ENCODE measurements around the gene PRPF38B.
A peak's percentile ranks its signal among the peaks of the same experiment; 100 is the strongest.

The PRPF38B gene

DNA sequence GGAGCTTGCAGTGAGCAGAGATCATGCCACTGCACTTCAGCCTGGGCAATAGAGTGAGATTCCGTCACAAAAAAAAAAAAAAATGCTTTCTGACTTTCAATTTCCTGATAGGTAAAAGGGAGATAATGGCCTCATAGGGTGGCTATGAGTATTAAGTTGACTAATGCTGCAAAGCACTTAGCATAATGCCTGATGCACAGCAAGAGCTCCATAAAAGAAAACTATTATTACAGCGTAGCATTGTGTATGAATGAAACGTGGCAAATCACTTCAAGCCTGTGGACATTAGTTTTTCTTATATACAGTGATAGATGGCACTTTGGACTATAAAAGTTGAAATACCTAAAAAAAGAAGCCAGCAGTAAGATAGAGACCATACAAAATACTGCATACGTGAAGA, 37.4 kb downstream of the PRPF38B start:
- no peak for DNase-seq (ENCODE audit: low read depth)
- TF ChIP-seq, protein P1, sequence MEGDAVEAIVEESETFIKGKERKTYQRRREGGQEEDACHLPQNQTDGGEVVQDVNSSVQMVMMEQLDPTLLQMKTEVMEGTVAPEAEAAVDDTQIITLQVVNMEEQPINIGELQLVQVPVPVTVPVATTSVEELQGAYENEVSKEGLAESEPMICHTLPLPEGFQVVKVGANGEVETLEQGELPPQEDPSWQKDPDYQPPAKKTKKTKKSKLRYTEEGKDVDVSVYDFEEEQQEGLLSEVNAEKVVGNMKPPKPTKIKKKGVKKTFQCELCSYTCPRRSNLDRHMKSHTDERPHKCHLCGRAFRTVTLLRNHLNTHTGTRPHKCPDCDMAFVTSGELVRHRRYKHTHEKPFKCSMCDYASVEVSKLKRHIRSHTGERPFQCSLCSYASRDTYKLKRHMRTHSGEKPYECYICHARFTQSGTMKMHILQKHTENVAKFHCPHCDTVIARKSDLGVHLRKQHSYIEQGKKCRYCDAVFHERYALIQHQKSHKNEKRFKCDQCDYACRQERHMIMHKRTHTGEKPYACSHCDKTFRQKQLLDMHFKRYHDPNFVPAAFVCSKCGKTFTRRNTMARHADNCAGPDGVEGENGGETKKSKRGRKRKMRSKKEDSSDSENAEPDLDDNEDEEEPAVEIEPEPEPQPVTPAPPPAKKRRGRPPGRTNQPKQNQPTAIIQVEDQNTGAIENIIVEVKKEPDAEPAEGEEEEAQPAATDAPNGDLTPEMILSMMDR (IDR thresholded peaks at IDR 0.05; ENCODE audit: control insufficient read depth, extremely low read depth, insufficient read depth) = no peak
- no peak overlapping the region for H3K4me3 ChIP-seq (ENCODE audit: low read depth, low read length)

DNA sequence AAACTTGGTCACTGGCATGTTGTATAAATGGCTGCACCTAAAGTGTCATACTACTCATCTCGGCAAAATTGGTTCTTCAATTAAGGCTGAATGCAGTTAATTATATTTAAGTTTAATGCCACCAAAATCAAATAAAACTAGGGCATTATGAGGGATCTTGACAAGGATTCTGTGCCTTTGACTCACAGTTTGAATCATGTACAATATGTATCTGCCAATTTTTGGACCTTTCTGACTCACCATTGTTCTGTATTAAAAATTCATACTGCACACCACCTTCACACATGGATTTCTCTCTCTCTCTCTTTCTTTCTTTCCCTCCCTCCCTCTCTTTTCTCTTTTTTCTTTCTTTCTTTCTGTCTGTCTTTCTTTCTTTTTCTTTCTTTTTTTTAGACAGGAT, 40.3 kb downstream of the PRPF38B start:
- DNase-seq (ENCODE audit: low read depth) = no peak
- TF ChIP-seq, protein P1 (IDR thresholded peaks at IDR 0.05; ENCODE audit: control insufficient read depth, extremely low read depth, insufficient read depth) = no peak
- H3K4me3 ChIP-seq (ENCODE audit: low read depth, low read length) = no peak overlapping the region

DNA sequence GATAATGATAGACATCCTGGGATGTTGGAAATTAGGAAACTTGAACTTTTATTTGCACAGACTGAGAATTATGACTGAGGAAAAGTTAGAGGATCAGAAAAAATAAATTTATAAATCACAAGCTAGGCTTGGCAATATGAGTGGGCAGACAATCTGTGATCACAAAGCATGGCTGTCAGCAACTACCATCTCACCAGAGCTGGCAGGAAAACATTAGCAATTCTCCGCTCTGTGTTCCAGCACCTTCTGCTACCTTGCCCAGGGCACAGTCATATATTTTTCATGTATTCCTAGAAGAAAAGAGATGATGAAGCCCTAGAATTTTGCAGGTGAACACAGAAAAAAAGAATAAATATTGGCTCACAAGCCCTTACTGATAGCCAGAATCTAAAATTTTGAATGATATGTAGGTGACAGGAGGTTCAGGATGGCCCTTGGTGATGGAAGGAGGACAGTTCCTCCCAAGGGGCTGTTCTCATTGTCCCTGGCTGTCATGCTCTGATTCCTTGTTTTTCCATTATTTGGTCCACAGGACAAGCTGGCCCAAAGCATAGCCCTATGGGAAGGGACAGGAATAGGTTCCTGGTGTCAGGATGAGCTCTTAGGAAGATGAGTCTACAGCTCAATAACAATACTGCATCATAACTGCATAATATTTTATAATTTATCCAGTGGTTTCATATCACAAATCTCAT, 42.2 kb downstream of the PRPF38B start:
- DNase-seq (ENCODE audit: low read depth) = no peak
- H3K4me3 ChIP-seq (ENCODE audit: low read depth, low read length) = no peak overlapping the region
- TF ChIP-seq, protein P1 (IDR thresholded peaks at IDR 0.05; ENCODE audit: control insufficient read depth, extremely low read depth, insufficient read depth) = no peak

DNA sequence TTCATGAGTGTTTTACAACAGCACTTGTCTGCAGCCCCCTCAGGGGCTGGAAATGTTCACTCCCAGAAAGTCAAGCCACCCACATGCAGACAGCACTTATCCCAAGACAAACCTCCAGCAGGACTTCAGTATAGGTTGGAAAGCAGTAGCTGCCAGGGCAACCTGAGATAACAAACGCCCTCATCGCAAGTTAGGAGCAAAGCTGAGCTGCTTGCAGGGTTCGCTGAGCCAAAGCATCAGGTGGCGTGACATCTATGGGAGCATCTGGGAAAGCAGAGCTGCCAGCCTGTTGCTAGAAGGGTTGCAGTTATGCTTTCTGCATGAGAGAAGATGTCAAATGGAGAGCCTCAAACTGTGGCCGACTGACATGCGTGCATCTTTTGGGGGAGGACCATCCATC, 50.1 kb downstream of the PRPF38B start:
- TF ChIP-seq, protein P1 (IDR thresholded peaks at IDR 0.05; ENCODE audit: control insufficient read depth, extremely low read depth, insufficient read depth) = no peak
- no peak overlapping the region for H3K4me3 ChIP-seq (ENCODE audit: low read depth, low read length)
- no peak for DNase-seq (ENCODE audit: low read depth)

DNA sequence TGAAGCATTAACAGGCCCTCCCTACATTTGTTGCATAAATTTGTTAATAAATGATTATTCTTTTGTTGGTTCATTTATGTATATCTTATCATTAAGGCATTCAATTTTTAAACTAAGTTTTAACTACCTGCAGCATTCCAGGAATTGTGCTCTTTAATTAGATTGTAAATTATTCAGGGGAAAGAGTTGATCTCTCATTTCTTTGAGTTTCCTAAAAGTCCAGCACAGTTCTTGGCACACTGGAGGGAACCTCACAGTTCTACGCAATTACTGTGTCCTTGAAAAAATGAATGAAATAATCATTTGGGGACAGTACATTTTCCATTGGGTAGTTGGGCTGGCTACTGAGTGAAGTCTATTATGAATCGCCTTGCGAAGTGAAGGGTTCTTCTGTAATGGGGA, 53.9 kb downstream of the PRPF38B start:
- TF ChIP-seq, protein P1 (IDR thresholded peaks at IDR 0.05; ENCODE audit: control insufficient read depth, extremely low read depth, insufficient read depth) = no peak
- no peak overlapping the region for H3K4me3 ChIP-seq (ENCODE audit: low read depth, low read length)
- DNase-seq (ENCODE audit: low read depth) = no peak

DNA sequence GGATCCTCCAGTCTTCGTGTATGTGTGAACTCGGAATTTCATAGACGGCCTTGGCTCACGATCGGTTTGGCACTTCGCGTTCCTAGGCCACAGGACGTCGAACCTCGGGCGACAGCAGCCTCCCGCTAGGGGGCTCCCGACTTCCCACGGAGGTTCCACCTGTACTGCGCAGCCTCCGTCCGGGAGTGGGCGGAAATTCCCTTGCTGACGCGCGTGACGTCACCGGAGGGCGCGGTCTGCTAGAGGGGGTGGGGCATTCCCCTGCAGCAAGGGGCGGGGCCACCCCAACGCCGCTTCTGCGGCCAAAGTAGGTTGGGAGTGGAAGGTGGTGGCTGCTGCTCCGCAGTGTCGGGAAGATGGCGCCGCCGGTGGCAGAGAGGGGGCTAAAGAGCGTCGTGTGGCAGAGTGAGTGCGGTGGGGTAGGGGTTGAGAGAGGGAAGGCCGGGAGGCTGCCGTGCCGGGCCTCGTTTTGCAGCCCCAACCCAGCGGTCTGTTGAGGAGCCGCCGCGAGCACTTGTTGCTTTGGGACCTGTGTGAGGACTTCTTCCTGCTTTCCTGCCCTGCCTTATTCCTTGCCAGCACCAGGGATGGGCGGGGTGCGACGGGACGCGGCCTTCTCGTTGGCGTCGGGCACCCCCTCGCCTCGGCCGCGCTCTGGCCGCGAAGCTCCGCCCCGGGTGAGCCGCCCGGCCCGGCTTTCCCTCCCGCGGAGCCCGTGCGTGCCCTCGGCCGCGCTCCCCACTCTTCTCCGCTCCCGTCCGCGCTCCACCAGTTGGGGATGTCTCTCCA, 54.5 kb downstream of the PRPF38B start, which contains the start of gene STXBP3:
Gene STXBP3 (plus strand): TSS at position 293 of the 789 bp plus-strand sequence. CDS start 64 bp downstream, at position 357.
- peak within 1 kb of the TSS; percentile 88 for H3K4me3 ChIP-seq (ENCODE audit: low read depth, low read length)
- TF ChIP-seq, protein P1 (IDR thresholded peaks at IDR 0.05; ENCODE audit: control insufficient read depth, extremely low read depth, insufficient read depth) = peak; percentile 89
- peak; percentile 93 for DNase-seq (ENCODE audit: low read depth)
